ENCODE measurements around the gene C9orf152. TPM values are rescaled to one million over a fixed set of nuclear protein-coding genes. Genes with fewer than 3 reads are reported as not detected.
A peak's percentile ranks its signal among the peaks of the same experiment; 100 is the strongest.
"Not testable (repeated sequence)": the region's sequence is repeated elsewhere in the genome, so short reads cannot be mapped to it uniquely, and the experiment has no call there.

Gene C9orf152
- total and polyA plus RNA-seq, 10 of the 15 experiments (the other 5 are each of a cell fraction or from before 2014, with no cell fraction given): 0.04 TPM; not detected in 9

- no peak for TF ChIP-seq ZBTB11 (CRISPR knock-in tag; IDR thresholded peaks at IDR 0.05)
Observed at GRCh38 chr9:110254500-110254899, 46.5 kb upstream of the C9orf152 start (continued).

- no peak overlapping the region for H2AFZ ChIP-seq (ENCODE audit: control insufficient read depth, low read depth, low read length)
- H3K27ac ChIP-seq (ENCODE audit: control insufficient read depth, insufficient read depth): no peak overlapping the region
- H4K20me1 ChIP-seq (ENCODE audit: control insufficient read depth, insufficient read depth): no peaks in the 10 kb centered on the region
- ChIA-PET CTCF (no interaction called here), RAD21 (ENCODE audit: unreplicated experiment) (no interaction called here), POLR2A (no interaction called here), SMC1A (ENCODE audit: uncharacterized antibody, unreplicated experiment) (no interaction called here)
- DNase-seq (ENCODE audit: low read depth, low spot score) (no peak), ATAC-seq (no peak), FAIRE-seq (no peak)
- no peaks in the 10 kb centered on the region for H3K9me3 ChIP-seq (replicated peaks; ENCODE audit: control insufficient read depth, insufficient read depth, low read length)
- no peak overlapping the region for H3K9ac ChIP-seq (ENCODE audit: control insufficient read depth, insufficient read depth, low read length)
- peaks cover 8 to 17% of the 10 kb centered on the region in 2 experiments for H3K36me3 ChIP-seq (ENCODE audit: control insufficient read depth in 2 of 2, insufficient read depth in 2 of 2, low read length in 1 of 2)
- H3K4me3 ChIP-seq: peak overlapping the region; percentile 92; the same call in 1 of the 2 replicates
- peak overlapping the region; percentile 85 for H3K4me2 ChIP-seq (ENCODE audit: control insufficient read depth, insufficient read depth)
- peaks cover 80% of the 10 kb centered on the region for H3K79me2 ChIP-seq (ENCODE audit: control insufficient read depth, insufficient read depth, low read length)
- intact Hi-C loops (cut with micrococcal nuclease; ENCODE audit: unreplicated experiment) (loop anchor here (10.0 kb wide), 3 partner anchors 198 to 1382 kb away; partner anchors contain the start of gene DNAJC25), in situ Hi-C loops (cut with MboI) (no loop called here)
- peaks cover 8% of the 10 kb centered on the region for H3K4me1 ChIP-seq (ENCODE audit: control insufficient read depth, insufficient read depth, low read length)
- TF ChIP-seq MAX (IDR thresholded peaks at IDR 0.05; ENCODE audit: low read depth, low read length) (no peak), NR2F1 (conservative IDR thresholded peaks at IDR 0.05) (0 out of 2 replicates have a peak, but pooled peaks have one; percentile 17), MLLT1 (IDR thresholded peaks at IDR 0.05) (0 out of 2 replicates have a peak, but pooled peaks have one; percentile 33)
- BruUV-seq (replicated peaks): no TSS peak
- WGBS (ENCODE audit: insufficient coverage, insufficient replicate concordance, low lambda C conversion rate, missing lambda C conversion rate): 86% methylated on average over 10 of the region's 10 CpGs
- no peaks in the 10 kb centered on the region for H3K27me3 ChIP-seq (replicated peaks in 1 of 2; ENCODE audit: control insufficient read depth in 2 of 2, insufficient read depth in 2 of 2, low read length in 1 of 2)
Observed at GRCh38 chr9:110252509-110253139, 44.7 kb upstream of the C9orf152 start.

- RAD21 ChIA-PET (ENCODE audit: unreplicated experiment); ATAC-seq; H3K27ac ChIP-seq (ENCODE audit: control insufficient read depth, insufficient read depth); FAIRE-seq; H3K27me3 ChIP-seq (replicated peaks in 1 of 2; ENCODE audit: control insufficient read depth in 2 of 2, insufficient read depth in 2 of 2, low read length in 1 of 2); H4K20me1 ChIP-seq (ENCODE audit: control insufficient read depth, insufficient read depth); POLR2A ChIA-PET; H3K9me3 ChIP-seq (replicated peaks; ENCODE audit: control insufficient read depth, insufficient read depth, low read length); DNase-seq (ENCODE audit: low read depth, low spot score); BruUV-seq (replicated peaks); H2AFZ ChIP-seq (ENCODE audit: control insufficient read depth, low read depth, low read length); in situ Hi-C loops (cut with MboI); H3K4me1 ChIP-seq (ENCODE audit: control insufficient read depth, insufficient read depth, low read length); H3K9ac ChIP-seq (ENCODE audit: control insufficient read depth, insufficient read depth, low read length): not testable (repeated sequence)
- SMC1A ChIA-PET (ENCODE audit: uncharacterized antibody, unreplicated experiment): interaction anchor here (0.7 to 2.6 kb wide), 3 partner anchors 7 to 223 kb away, joined by 3 to 9 read pairs (median 8); no protein-coding TSS in a partner anchor
- peaks cover 75% of the 10 kb centered on the region for H3K79me2 ChIP-seq (ENCODE audit: control insufficient read depth, insufficient read depth, low read length)
- intact Hi-C loops (cut with micrococcal nuclease; ENCODE audit: unreplicated experiment): loop anchor here (10.0 kb wide), 3 partner anchors 197 to 1383 kb away; partner anchors contain the start of gene DNAJC25
- peaks cover 8 to 18% of the 10 kb centered on the region in 2 experiments for H3K36me3 ChIP-seq (ENCODE audit: control insufficient read depth in 2 of 2, insufficient read depth in 2 of 2, low read length in 1 of 2)
- 98% methylated on average over 5 of the region's 5 CpGs for WGBS (ENCODE audit: insufficient coverage, insufficient replicate concordance, low lambda C conversion rate, missing lambda C conversion rate)
- H3K4me2 ChIP-seq (ENCODE audit: control insufficient read depth, insufficient read depth): peak overlapping the region; percentile 54
- CTCF ChIA-PET: interaction anchor here (1.7 kb wide), 1 partner anchor 34 kb away, joined by 4 read pairs; no protein-coding TSS in a partner anchor
- 0 out of 2 replicates have a peak overlapping the region, but pooled peaks have one; percentile 17 for H3K4me3 ChIP-seq
Observed at GRCh38 chr9:110251770-110252169, 43.8 kb upstream of the C9orf152 start.

Measured in GM12878 (cell line).